Measurements from ENCODE around the gene MEN1.

MEN1 gene

GRCh38 chr11:64809781-64810241 lies 540 bp downstream of the MEN1 start:
- TF ChIP-seq, protein P1, sequence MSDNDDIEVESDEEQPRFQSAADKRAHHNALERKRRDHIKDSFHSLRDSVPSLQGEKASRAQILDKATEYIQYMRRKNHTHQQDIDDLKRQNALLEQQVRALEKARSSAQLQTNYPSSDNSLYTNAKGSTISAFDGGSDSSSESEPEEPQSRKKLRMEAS (IDR thresholded peaks at IDR 0.05), result peak; percentile 47
- TF ChIP-seq TEAD4 (IDR thresholded peaks at IDR 0.05), result no peak
- TF ChIP-seq YY1 (IDR thresholded peaks at IDR 0.05; ENCODE audit: low read depth), result 0 out of 2 replicates have a peak, but pooled peaks have one; percentile 10

DNA sequence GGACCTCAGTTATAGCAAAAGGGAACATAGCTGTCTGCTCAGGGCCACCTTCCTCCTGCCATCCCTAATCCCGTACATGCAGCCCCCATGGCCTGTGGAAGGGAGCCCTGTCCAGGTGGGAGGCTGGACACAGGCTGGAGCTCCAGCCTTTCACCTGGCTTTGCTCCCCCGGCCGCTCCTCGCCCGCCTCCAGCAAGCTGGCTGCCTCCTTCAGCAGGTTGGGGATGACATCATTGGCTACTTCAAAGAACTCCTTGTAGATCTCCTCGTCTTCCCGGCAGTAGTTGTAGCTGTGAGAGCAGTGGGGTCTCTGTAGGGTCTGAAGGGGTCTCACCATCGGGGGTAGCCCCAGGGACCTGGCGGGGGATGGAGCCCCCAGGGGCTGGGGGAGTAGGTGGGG lies 4.9 kb downstream of the MEN1 start:
- TF ChIP-seq, protein P1 (IDR thresholded peaks at IDR 0.05), result no peak
- TF ChIP-seq EP300 (IDR thresholded peaks at IDR 0.05; ENCODE audit: borderline replicate concordance) (no peak), TAF1 (IDR thresholded peaks at IDR 0.05; ENCODE audit: low read depth) (no peak), FOXM1 (IDR thresholded peaks at IDR 0.05; ENCODE audit: borderline replicate concordance, low read depth) (no peak), USF1 (IDR thresholded peaks at IDR 0.05) (no peak), CREB1 (IDR thresholded peaks at IDR 0.05; ENCODE audit: low read depth) (no peak), EGR1 (IDR thresholded peaks at IDR 0.05) (no peak), CEBPB (IDR thresholded peaks at IDR 0.05) (no peak)

DNA sequence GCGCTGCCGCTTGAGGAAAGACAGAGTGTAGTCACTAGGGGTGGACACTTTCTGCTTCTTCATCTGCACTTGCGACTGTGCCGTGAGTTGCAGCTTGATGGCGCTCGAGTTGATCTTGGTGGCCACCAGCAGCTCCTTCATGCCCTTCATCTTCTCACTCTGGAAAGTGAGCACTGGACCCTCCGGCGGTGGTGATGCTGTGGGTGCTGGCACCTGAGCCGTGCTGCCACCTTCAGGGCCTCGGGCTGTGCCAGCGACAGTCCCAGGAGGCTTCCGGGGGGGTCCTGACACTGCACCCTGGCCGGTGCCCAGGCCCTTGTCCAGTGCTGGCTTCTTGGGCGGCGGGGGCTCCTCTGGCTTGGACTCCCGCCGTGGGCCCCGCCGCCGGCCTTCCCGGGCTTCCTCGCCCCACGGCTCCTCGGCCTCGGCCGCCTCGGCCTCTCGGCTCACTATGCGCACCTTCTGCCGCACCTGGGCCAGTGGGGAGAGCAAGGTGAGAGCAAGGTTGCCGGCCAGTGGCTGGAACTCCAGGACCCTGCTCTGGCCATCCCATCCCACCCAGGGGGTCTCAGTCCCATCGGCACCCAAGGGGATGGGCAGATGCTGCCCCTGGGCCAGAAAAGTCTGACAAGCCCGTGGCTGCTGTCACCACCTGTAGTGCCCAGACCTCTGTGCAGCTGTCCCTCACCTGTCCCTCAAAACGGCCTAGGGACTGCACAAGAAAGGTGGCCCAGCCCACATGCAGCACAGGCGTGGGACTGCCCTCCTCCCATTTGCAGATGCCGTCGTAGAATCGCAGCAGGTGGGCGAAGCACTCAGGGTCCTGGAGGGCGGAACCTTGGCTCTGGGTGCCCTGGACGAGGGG lies 5.8 kb downstream of the MEN1 start:
- TF ChIP-seq, protein P2, sequence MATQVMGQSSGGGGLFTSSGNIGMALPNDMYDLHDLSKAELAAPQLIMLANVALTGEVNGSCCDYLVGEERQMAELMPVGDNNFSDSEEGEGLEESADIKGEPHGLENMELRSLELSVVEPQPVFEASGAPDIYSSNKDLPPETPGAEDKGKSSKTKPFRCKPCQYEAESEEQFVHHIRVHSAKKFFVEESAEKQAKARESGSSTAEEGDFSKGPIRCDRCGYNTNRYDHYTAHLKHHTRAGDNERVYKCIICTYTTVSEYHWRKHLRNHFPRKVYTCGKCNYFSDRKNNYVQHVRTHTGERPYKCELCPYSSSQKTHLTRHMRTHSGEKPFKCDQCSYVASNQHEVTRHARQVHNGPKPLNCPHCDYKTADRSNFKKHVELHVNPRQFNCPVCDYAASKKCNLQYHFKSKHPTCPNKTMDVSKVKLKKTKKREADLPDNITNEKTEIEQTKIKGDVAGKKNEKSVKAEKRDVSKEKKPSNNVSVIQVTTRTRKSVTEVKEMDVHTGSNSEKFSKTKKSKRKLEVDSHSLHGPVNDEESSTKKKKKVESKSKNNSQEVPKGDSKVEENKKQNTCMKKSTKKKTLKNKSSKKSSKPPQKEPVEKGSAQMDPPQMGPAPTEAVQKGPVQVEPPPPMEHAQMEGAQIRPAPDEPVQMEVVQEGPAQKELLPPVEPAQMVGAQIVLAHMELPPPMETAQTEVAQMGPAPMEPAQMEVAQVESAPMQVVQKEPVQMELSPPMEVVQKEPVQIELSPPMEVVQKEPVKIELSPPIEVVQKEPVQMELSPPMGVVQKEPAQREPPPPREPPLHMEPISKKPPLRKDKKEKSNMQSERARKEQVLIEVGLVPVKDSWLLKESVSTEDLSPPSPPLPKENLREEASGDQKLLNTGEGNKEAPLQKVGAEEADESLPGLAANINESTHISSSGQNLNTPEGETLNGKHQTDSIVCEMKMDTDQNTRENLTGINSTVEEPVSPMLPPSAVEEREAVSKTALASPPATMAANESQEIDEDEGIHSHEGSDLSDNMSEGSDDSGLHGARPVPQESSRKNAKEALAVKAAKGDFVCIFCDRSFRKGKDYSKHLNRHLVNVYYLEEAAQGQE (IDR thresholded peaks at IDR 0.05; ENCODE audit: low read depth), result no peak
- TF ChIP-seq EP300 (IDR thresholded peaks at IDR 0.05; ENCODE audit: borderline replicate concordance) (no peak), TCF12 (IDR thresholded peaks at IDR 0.05; ENCODE audit: low read depth) (no peak), CREB1 (IDR thresholded peaks at IDR 0.05; ENCODE audit: low read depth) (no peak), YY1 (IDR thresholded peaks at IDR 0.05; ENCODE audit: low read depth) (no peak), FOXM1 (IDR thresholded peaks at IDR 0.05; ENCODE audit: borderline replicate concordance, low read depth) (no peak), EGR1 (IDR thresholded peaks at IDR 0.05) (no peak), TAF1 (IDR thresholded peaks at IDR 0.05; ENCODE audit: low read depth) (no peak), TEAD4 (IDR thresholded peaks at IDR 0.05) (no peak), CEBPB (IDR thresholded peaks at IDR 0.05) (no peak), NFIC (IDR thresholded peaks at IDR 0.05) (no peak), RAD21 (IDR thresholded peaks at IDR 0.05; ENCODE audit: low read depth) (no peak)
- TF ChIP-seq, protein P1 (IDR thresholded peaks at IDR 0.05), result no peak

- TF ChIP-seq, protein P2 (IDR thresholded peaks at IDR 0.05; ENCODE audit: low read depth), result no peak
- no peak for TF ChIP-seq EGR1 (IDR thresholded peaks at IDR 0.05)
These were observed 6.5 kb downstream of the MEN1 start for GRCh38 chr11:64803846-64804345.

GRCh38 chr11:64803158-64803845 lies 7.0 kb downstream of the MEN1 start, which contains the start of gene MAP4K2:
TSS of gene MAP4K2 (minus strand) at chr11:64803214. CDS start at chr11:64803149, 65 bp downstream.
- TF ChIP-seq TCF12 (IDR thresholded peaks at IDR 0.05; ENCODE audit: low read depth) (no peak), CREB1 (IDR thresholded peaks at IDR 0.05; ENCODE audit: low read depth) (peak; percentile 36; the same call in 1 of the 2 replicates)

- TF ChIP-seq, protein P1 (IDR thresholded peaks at IDR 0.05), result 0 out of 2 replicates have a peak, but pooled peaks have one; percentile 6
- no peak for TF ChIP-seq CREB1 (IDR thresholded peaks at IDR 0.05; ENCODE audit: low read depth)
These were observed 7.8 kb downstream of the MEN1 start for GRCh38 chr11:64802370-64803157.

Measured in Ishikawa (cell line).